Stimulated activated CD8-positive, alpha-beta memory T cell treated with anti-CD3 and anti-CD28 coated beads, Interleukin-12 subunit alpha, Interleukin-12 subunit beta, amount 100 ng/mL, for 24 hours (primary cell): ENCODE measurements around the gene PAX6.

Source experiments
- DNase-seq: peaks from one replicate; pipeline ENCODE4 v3.0.0-alpha.2; 2020; ENCODE audit errors: extremely low read depth

Gene PAX6

DNA sequence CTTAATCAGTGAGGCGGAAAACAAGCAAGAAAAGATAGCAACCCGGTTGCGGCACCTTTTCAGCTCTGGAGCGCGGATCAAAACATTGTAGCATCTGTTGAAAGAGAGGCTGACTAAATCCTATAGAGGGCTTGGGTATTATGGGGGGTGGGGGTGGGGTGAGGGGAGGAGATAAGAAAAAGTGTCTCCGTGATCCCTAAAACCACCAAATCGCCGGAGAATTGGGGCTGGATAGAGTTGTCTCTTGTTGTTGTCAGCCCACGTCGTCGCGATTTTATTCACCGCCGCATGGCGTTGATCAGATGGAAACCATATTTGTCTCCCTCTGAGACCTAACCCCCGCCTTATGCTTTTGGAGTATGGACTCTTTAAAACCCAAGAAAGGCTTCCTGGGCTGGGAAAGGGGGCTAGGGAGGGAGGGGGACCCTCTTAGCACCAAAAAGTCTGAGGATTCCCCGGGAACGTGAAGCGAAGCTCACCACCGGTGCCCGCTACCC lies 13.0 kb downstream of the PAX6 start:
- DNase-seq = no peak

DNA sequence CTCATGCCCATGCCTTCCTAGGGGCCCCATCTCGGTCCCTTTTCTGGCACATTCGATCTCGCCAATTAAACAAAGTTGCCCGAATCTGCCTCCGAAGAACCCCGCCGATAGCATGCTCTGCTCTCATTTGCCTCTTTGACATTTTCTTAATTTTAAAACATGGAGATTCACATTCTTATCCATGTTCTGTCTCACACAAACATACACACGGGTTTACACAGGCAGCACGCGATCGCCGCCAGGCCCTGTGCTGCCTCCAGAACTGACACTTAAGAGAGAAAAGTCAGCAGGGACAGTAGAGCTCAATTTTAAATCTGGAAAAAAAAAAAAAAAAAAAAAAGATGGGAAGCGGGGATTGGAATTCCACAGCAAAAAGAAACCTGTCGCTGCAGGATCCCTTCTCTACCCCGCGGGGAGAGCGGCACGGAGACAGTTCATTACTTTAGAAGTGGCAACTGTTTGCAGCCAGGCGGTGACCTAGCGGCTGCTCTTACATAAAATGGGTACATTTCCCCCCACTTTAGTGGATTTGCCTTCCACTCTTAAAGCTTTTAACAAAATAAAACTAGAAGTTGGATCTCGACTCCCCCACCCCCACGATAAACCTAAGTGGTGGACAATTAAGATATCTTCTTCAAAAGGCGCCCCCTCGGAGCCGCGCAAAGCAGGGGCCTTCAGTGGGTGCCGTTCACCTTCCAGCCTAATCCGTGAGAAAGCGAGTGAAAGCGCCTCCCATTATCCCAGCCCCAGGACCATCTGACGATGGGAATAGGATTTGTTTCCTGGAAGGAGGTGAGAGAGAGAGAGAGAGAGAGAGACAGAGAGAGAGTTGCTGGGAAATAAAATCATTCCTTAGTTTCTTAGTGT lies 13.7 kb downstream of the PAX6 start:
- DNase-seq = no peak

DNA sequence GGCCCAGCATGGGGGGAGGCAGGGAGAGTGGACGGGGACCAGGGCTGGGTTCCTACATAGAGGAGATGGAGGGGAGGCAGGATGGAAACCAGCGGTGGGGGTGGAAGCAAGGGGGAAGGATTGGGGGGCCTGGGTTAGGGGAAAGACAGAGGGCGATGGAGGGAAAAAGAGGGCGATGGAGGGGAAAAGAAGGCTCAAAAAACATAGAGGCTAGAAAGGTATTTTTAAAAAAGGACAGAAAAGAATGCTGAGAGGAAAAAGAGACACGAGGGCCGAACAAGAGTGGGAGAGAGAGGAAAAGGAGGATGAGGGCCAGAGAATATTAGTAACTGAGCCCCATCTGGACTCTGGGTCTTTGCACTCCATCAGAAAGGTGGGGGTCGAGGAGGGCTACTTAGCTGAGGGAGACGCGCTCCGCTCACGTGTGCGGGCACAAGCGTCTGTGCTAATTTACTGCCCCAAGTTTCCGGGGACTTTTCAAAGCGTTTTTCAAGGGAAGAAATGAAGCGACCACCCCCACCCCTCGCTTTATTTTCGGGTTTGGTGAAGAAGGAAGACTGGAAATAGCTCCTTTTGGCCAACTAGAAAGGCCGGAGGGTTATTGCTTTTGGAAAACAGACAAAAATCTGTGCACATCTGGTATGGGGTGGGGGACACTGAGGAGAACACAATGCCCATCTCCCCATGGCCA lies 14.5 kb downstream of the PAX6 start:
- no peak for DNase-seq

DNA sequence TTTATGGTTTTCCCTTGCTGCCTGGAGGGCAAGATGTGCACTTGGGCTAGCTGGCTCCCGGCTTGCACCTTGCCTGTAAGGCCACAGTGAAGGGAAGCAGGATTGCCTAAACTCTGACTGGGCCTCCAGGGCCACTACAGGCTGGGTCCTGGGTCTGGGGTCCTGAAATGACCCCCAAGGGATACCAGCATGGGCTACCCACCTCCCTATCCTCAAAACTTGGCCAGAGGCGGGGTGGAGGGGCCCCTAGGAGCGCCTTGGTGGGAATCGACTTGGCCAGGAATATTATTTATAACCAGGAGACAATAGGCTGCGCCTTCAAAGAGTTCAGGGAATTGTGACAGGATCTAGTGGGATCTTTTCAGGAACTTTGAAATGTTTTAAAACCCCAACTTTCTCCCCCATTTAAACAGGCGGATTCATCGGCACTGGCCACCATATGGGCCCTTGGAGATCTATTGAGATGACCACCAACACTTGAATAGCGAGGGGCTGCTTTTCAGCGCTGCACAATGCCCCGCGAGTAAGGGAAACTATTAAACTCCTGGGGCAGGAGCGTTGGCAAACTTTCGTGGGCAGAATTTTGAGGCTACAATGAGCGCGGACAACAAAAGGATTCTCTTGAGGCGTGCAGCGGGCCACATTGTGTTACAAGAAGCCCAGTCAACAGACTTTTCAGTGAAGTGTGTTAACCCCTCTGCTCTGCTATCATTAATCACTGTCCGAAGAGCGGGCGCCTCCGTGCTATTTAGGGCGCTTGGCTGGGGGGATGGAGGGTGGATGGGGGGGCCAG lies 15.2 kb downstream of the PAX6 start:
- DNase-seq = no peak

DNA sequence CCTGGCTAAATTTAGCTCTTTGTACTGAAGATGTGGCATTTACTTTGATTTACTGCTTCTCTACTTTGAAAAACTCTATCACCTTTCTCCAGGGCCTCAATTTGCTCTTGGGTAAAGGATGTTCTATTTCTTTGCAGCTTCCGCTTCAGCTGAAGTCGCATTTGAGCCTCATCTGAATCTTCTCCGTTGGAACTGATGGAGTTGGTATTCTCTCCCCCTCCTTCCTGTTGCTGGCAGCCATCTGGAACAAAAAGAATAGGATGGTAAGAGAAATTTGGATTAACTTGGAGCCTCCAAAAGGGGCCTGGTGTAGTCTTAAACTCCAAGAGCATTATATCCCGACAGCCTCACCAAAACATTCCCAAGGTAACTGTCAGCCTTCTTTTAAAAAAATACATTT lies 16.6 kb downstream of the PAX6 start:
- DNase-seq = no peak

DNA sequence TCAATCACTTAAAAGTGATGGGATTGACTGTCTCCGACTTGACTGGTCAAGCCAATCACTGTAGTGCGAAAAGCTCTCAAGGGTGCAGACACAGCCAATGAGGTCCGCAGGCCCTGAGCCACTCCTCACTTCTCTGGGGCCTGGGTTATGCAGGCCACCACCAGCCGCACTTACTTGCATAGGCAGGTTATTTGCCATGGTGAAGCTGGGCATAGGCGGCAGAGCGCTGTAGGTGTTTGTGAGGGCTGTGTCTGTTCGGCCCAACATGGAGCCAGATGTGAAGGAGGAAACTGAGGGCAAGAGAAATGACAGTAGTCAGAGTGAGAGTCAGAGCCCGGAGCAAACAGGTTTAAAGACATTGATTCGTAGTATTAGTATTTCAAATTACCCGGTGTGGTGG lies 17.9 kb downstream of the PAX6 start:
- DNase-seq = no peak

- DNase-seq = no peak
These were observed 18.7 kb downstream of the PAX6 start for GRCh38 chr11:31792456-31792855.

- no peak for DNase-seq
These were observed 19.1 kb downstream of the PAX6 start for GRCh38 chr11:31792036-31792435.

DNA sequence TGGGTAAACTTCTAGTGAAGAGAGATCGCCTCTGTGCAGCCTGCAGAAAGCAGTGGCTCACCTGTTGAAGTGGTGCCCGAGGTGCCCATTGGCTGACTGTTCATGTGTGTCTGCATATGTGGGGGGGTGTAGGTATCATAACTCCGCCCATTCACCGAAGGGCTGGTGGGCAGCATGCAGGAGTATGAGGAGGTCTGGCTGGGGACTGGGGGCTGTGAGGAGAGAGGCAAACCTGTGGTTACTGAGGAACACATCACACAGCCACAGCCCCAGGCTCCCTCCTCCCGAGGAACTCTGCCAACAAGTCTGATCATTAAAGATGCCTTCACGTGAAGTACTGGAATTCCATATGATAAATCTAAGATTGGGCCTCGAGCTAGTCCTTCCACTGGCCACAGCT lies 20.5 kb downstream of the PAX6 start:
- DNase-seq = no peak

- no peak for DNase-seq
These were observed 23.0 kb downstream of the PAX6 start for GRCh38 chr11:31788085-31788484.

- no peak for DNase-seq
These were observed 24.0 kb downstream of the PAX6 start for GRCh38 chr11:31786996-31787685.

GRCh38 chr11:31784611-31785010 lies 26.5 kb downstream of the PAX6 start:
- DNase-seq = no peak

DNA sequence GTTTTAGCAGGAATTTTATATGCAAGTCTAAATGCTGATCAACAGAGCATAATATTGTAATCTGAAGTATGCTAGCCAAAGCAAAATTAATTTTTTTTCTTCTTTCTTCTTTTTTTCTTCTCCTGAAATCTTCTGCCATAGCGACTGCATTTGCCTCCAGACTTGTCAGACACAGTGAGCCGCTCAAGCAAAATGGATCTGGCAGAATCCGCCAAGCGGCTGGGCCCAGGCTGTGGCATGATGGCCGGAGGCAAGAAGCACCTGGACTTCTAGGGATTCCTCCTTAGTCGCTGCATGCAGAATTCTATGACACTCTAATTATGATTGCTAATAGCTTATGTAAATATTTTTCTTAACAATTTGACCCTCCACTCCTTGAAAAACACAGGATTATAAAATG lies 27.9 kb downstream of the PAX6 start:
- no peak for DNase-seq

- no peak for DNase-seq
These were observed 28.9 kb downstream of the PAX6 start for GRCh38 chr11:31782257-31782656.

DNA sequence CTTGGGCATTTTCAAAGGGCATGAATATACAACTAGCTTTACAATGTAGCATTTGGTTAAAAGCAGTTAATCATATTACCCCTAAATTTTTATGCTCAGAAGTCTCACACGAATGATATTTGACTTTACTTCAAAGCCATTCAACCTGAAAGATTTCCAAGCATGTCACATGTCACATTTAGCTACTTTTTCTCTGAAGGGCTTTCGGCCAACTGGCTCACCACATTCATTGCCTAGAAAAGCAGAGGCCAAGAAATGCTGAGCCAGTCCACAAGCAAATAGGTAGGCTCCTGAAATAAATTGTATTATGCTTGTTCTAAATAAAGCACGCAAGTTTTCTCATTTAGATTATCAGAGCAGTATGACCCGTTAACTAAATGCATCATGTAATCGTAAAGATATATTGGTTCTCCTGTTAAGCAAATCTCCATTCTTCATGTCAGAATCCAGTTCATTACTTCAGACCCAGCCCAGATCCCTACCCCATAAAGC lies 30.6 kb downstream of the PAX6 start:
- no peak for DNase-seq

DNA sequence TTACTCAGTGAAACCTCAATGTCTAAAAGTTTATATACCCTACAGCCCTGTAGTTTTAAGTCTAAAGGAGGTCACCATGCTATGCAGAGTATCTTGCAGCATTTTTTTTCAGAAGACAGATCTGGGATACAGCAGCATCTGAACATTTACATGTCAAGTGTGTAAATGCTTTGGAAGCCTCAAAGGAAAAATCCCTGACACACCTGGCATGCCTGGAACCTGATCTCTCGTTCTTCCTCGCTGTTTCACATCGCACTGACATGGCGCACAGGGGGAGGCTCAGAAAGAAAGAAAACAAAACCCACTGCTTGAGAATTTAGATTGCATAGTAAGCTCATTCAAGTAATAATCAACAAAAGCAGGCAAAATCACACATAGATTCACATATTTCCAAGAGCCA lies 31.0 kb downstream of the PAX6 start:
- no peak for DNase-seq

GRCh38 chr11:31779374-31779791 lies 31.7 kb downstream of the PAX6 start:
- DNase-seq = no peak

DNA sequence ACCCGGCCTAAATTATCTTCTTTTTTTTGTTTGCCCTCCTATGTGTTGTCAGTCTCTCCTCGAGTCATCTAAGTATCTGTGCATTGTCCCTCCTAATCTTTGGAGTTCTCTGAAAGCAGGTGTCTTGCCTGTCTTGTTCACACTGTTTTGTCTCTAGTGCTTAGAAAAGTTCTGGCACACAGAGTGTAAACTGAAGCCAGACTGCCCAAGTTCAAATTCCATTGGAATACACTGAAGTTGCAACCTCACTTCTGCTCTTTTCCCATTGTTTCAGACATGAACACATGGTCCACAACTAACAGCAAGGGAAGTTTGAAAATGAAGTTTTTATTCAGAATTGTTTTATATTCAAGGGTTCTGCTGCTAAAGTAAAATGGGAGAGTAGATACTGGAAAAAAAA lies 38.7 kb downstream of the PAX6 start:
- no peak for DNase-seq

GRCh38 chr11:31770011-31770700 lies 41.0 kb downstream of the PAX6 start:
- DNase-seq = no peak

GRCh38 chr11:31768749-31769640 lies 42.1 kb downstream of the PAX6 start:
- no peak for DNase-seq
